Stimulated activated CD8-positive, alpha-beta memory T cell treated with anti-CD3 and anti-CD28 coated beads, Interleukin-15, amount 100 ng/mL, for 24 hours (primary cell): ENCODE measurements around the gene RPL13.
"Not testable (repeated sequence)": the region's sequence is repeated elsewhere in the genome, so short reads cannot be mapped to it uniquely, and the experiment has no call there.

Source experiments
- DNase-seq: peaks from one replicate; pipeline ENCODE4 v3.0.0-alpha.2; 2020; ENCODE audit warnings: low read depth

RPL13 gene

GRCh38 chr16:89577055-89577759, 16.7 kb downstream of the RPL13 start:
- DNase-seq = no peak

DNA sequence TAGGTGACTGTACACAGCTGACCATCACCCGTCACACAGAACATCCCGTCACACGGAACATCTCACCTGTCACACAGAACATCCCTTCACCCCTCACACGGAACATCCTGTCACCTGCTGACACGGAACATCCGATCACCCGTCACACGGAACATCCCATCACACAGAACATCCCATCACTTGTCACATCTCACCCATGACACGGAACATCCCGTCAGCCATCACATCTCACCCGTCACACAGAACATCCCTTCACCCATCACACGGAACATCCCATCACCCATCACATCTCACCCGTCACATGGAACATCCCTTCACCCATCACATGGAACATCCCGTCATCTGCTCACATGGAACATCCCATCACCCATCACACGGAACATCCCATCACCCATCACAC, 18.9 kb downstream of the RPL13 start:
- DNase-seq = no peak

GRCh38 chr16:89581045-89581695, 20.7 kb downstream of the RPL13 start:
- no peak for DNase-seq

- DNase-seq = no peak
Observed at GRCh38 chr16:89581861-89582563, 21.5 kb downstream of the RPL13 start.

DNA sequence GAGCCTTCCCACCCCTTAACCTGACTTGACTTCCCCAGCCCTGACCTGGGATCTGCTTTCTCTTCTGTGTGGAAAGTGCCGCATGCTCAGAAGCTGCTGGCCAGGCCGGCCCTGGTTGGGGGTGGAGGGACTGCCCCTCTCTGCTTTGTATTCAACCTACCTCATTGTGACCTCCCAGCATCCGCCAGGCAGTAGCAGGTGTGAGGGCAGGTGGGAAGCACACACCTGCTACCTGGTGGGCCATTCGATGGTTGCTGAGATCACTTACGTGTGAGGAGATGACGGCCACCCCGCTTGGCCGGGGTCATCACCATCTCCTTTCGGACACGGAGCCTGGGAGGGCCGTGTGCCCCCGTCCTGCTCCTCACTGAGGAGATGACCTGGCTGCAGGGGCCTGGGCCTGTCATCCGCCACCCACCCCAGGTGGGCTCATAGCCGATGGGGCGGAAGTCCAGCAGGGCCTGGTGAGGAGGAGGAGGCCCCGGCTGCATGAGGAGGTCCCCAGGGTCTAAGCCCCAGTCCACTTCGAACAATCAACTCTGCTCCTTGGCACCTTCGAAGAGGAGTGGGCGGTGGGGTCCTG, 22.2 kb downstream of the RPL13 start:
- DNase-seq = no peak

- no peak for DNase-seq
Observed at GRCh38 chr16:89583197-89583894, 22.9 kb downstream of the RPL13 start.

DNA sequence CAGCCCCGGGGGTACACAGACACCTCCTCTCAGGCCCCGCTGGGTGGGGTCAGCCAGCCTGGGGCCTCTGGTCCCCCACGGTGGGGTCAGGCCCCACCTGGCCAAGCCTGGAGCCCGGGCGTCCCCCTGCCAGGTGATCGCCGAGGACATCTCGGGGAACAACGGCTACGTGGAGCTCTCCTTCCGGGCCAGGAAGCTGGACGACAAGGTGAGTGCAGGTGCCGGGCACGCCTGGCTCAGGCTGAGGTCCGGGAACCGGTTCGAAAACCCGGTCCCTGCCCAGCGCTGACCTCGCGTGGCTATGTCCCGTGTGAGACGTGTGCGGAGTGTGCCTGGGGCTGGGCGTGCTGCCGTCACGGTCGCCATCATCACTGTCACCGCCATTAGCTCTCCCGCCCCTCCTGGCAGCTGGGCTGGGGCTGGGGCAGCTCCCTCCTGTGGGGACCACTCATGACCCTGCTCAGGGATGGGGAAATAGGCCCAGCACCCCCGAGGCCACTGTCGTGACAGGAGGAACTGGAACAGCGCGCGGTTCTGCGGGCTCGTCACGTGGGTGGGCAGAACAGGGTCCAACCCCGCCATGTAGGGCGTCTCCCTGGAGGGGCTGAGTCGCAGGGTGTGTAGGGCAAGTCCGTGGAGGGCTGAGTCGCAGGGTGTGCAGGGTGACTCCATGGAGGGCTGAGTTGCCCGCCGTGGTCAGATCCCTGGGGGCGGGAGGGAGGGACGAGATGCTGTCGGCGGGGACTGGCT, 23.6 kb downstream of the RPL13 start:
- DNase-seq = no peak

GRCh38 chr16:89584768-89585549, 24.5 kb downstream of the RPL13 start:
- DNase-seq = no peak

GRCh38 chr16:89586218-89586617, 25.7 kb downstream of the RPL13 start:
- no peak for DNase-seq

GRCh38 chr16:89586853-89587252, 26.4 kb downstream of the RPL13 start:
- no peak for DNase-seq

- DNase-seq = not testable (repeated sequence)
Observed at GRCh38 chr16:89587676-89588075, 27.2 kb downstream of the RPL13 start.

GRCh38 chr16:89588413-89589109, 28.1 kb downstream of the RPL13 start:
- DNase-seq = no peak

DNA sequence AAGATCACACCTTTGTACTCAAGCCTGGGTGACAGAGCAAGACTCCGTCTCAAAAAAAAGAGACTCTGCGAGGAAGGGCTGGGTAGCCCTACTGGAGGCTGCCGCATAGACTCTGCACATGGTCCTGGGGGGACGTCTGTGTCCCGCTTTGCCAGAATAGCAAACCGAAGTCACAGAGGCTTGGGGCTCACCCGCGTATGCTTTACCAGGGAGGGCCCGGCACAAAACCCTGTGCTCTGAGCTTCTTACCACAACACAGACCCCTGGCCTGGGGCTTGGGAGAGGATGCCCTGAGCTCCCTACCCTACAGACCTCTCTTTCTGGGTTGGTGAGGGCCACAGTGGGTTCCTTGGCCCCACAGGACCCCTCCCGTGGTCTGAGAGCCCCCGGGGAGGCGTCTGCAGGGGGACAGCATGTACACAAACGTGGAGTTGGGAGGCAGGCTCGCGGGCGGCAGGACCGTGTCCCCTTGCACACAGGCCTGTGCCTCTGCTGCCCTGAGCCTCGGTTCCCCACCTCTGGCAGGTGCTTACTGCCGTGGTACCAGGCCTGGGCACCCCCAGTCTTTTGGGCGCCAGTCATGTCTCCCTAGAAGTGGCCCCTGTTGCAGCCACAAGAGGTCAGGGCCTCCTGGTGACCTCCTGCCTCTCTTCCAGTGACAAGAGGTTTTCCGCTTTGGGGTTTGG, 28.9 kb downstream of the RPL13 start:
- DNase-seq = no peak

DNA sequence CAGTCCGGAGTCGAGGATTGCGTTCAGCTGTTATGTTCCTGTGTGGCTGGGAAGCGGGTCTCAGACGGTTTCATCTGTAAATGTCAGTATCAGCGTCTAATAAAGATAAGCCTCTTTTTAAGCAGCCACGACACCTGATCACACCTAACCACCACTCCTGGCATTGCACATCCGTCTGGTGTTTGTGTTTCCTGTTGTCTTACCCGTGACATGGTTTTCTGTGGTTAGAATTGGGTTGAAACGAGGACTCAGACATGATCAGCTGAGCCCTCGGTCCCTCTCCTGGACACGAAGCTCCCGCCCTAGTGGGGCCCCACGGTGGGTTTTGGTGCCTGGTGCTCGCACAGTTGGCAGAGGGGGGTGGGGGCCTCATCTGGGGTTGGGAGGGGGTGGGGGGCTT, 33.4 kb downstream of the RPL13 start:
- no peak for DNase-seq

DNA sequence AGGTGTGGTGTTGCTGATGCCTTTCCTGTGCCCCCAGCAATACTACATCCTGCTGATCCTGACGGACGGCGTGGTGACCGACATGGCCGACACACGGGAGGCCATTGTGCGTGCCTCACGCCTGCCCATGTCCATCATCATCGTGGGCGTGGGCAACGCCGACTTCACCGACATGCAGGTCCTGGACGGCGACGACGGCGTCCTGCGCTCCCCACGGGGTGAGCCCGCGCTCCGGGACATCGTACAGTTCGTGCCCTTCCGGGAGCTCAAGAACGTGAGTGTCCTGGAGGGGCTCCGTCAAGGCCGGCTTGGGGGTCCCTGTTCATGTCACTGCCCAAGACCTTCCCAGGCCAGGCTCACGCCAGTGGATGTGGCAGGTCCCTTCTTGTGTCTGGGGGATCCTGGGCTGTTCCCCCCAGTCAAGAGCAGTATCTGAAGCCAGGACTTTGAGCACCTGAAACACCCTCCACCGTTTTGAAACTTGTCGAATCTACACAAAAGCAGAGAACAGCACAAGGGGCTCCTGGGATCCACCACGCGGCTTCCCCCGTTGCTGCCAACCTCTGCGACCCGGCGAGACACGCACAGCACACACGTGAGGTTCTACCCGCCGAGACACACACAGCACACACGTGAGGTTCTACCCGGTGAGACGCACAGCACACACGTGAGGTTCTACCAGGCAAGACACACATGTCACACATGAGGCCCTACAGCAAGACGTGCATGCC, 35.0 kb downstream of the RPL13 start:
- DNase-seq = no peak

DNA sequence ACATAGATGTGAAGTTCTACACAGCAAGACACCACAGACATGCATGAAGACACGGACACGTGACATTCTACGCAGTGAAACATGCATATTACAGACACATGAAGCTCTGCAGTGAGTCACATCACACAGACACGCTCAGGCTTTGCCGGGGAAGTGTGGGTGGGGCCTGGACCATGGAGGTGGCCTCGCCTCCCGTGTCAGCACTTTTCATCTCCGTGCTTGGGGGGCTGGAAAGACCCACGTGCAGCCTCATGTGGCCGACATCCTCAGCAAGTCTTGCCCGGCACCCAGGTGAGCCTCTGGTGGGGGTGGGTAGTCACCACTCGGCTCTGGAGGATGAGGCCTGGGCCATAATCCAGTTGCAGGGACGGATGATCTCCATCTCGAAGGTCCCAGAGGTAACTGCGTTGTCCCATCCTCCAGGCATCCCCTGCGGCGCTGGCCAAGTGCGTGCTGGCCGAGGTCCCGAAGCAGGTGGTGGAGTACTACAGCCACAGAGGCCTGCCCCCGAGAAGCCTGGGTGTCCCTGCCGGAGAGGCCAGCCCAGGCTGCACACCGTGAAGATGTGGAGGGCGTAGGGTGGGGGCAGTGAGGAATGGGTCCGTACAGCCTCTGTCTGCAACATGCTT, 35.7 kb downstream of the RPL13 start:
- no peak for DNase-seq

- no peak for DNase-seq
Observed at GRCh38 chr16:89596957-89597649, 36.6 kb downstream of the RPL13 start.

DNA sequence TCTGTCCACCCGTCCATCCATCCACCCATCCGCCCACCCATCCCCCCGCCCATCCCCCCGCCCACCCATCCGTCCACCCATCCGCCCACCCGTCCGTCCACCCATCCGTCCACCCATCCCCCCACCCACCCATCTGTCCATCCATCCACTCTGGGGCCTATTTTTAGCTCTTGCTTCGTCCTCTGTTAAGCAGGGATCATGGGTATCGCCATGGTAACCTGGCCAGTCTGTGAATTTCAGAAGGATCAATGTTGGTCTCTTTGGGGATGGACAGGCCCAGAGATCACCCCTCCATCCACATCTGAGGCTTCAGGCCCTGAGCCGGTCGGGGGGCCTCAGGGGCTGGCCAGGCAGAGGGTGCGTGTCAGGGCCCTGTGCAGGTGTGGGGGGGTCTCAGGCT, 37.7 kb downstream of the RPL13 start:
- DNase-seq = no peak
